DMS114 treated with DMSO at 0.1 percent for 48 hours (cell line): ENCODE measurements around the gene NXNL2.

Experiments used
- DNase-seq: peaks from one replicate; lab custom pipeline; 2025; ENCODE audit not compliant: unreplicated experiment; lab: John Stamatoyannopoulos, UW

The NXNL2 gene

GRCh38 chr9:88534456-88535225, at the start of gene NXNL2:
Gene NXNL2 (plus strand): TSS chr9:88535178. CDS start chr9:88535435, 257 bp downstream.
- DNase-seq: peak; percentile 60

GRCh38 chr9:88488166-88488565, 46.8 kb upstream of the NXNL2 start:
- DNase-seq: no peak

GRCh38 chr9:88494983-88495721, 39.8 kb upstream of the NXNL2 start:
- DNase-seq: no peak

- DNase-seq: no peak
Observed at GRCh38 chr9:88497224-88497623, 37.8 kb upstream of the NXNL2 start.

- DNase-seq: no peak
Observed at GRCh38 chr9:88498880-88499279, 36.1 kb upstream of the NXNL2 start.

GRCh38 chr9:88501086-88501485, 33.9 kb upstream of the NXNL2 start:
- no peak for DNase-seq

GRCh38 chr9:88502552-88503034, 32.4 kb upstream of the NXNL2 start:
- DNase-seq: no peak

- no peak for DNase-seq
Observed at GRCh38 chr9:88503081-88503844, 31.7 kb upstream of the NXNL2 start.

GRCh38 chr9:88503845-88504764, 30.9 kb upstream of the NXNL2 start:
- no peak for DNase-seq

- DNase-seq: no peak
Observed at GRCh38 chr9:88508326-88508725, 26.7 kb upstream of the NXNL2 start.

GRCh38 chr9:88511906-88512305, 23.1 kb upstream of the NXNL2 start:
- no peak for DNase-seq

- DNase-seq: no peak
Observed at GRCh38 chr9:88514247-88514646, 20.7 kb upstream of the NXNL2 start.

GRCh38 chr9:88521308-88521707, 13.7 kb upstream of the NXNL2 start:
- DNase-seq: no peak

- no peak for DNase-seq
Observed at GRCh38 chr9:88522360-88522759, 12.6 kb upstream of the NXNL2 start.

- no peak for DNase-seq
Observed at GRCh38 chr9:88523056-88523455, 11.9 kb upstream of the NXNL2 start.

GRCh38 chr9:88524911-88525310, 10.1 kb upstream of the NXNL2 start:
- DNase-seq: no peak

- DNase-seq: no peak
Observed at GRCh38 chr9:88527618-88528017, 7.4 kb upstream of the NXNL2 start.

- DNase-seq: no peak
Observed at GRCh38 chr9:88528080-88528790, 6.7 kb upstream of the NXNL2 start.

GRCh38 chr9:88529496-88529895, 5.5 kb upstream of the NXNL2 start:
- no peak for DNase-seq

- no peak for DNase-seq
Observed at GRCh38 chr9:88530051-88530450, 4.9 kb upstream of the NXNL2 start.
